HEK293 (cell line): ENCODE results near the gene EBI3.

Source experiments
- GLI4 ChIP-seq: fragments of 450-650 bp; formaldehyde crosslinking; IDR thresholded peaks from 2 replicates; pipeline ENCODE4 v1.5.1; 2016; ENCODE audit warnings: missing biosample characterization, missing genetic modification characterization
- SP7 ChIP-seq: fragments of 450-650 bp; formaldehyde crosslinking; IDR thresholded peaks from 2 replicates; pipeline ENCODE4 v1.5.1; 2016; ENCODE audit warnings: missing biosample characterization, missing genetic modification characterization
- TRIM28 ChIP-seq: IDR thresholded peaks from 2 replicates; pipeline ENCODE4 v1.6.1; 2011; ENCODE audit warnings: low read length, control low read depth, borderline replicate concordance
- WT1 ChIP-seq: fragments of 450-650 bp; formaldehyde crosslinking; IDR thresholded peaks from 2 replicates; pipeline ENCODE4 v1.5.1; 2016; ENCODE audit warnings: missing biosample characterization, missing genetic modification characterization
- ZFP41 ChIP-seq: fragments of 450-650 bp; formaldehyde crosslinking; IDR thresholded peaks from 2 replicates; pipeline ENCODE4 v1.5.1; 2016; ENCODE audit warnings: missing biosample characterization, missing genetic modification characterization, borderline replicate concordance
- ZNF114 ChIP-seq: fragments of 450-650 bp; formaldehyde crosslinking; IDR thresholded peaks from 2 replicates; pipeline ENCODE4 v1.5.0; 2017; ENCODE audit warnings: missing biosample characterization, missing genetic modification characterization
- ZNF202 ChIP-seq: fragments of 450-650 bp; formaldehyde crosslinking; IDR thresholded peaks from 2 replicates; pipeline ENCODE4 v1.5.1; 2016; ENCODE audit warnings: missing biosample characterization, missing genetic modification characterization, borderline replicate concordance
- ZNF266 ChIP-seq: fragments of 450-650 bp; formaldehyde crosslinking; IDR thresholded peaks from 2 replicates; pipeline ENCODE4 v1.5.1; 2016; ENCODE audit warnings: missing biosample characterization, missing genetic modification characterization, low read depth
- ZNF292 ChIP-seq: fragments of 450-650 bp; formaldehyde crosslinking; IDR thresholded peaks from 2 replicates; pipeline ENCODE4 v1.5.1; 2016; ENCODE audit warnings: low read depth, missing biosample characterization, missing genetic modification characterization, borderline replicate concordance
- ZNF521 ChIP-seq: fragments of 450-650 bp; formaldehyde crosslinking; IDR thresholded peaks from 2 replicates; pipeline ENCODE4 v1.5.1; 2017; ENCODE audit warnings: missing biosample characterization, mild to moderate bottlenecking, missing genetic modification characterization
- ZNF544 ChIP-seq: fragments of 450-650 bp; formaldehyde crosslinking; IDR thresholded peaks from 2 replicates; pipeline ENCODE4 v1.5.0; 2017; ENCODE audit warnings: missing biosample characterization, missing genetic modification characterization
- ZNF549 ChIP-seq: fragments of 450-650 bp; IDR thresholded peaks from 2 replicates; pipeline ENCODE4 v1.5.1; 2018; ENCODE audit warnings: missing biosample characterization, missing genetic modification characterization, mild to moderate bottlenecking, inconsistent platforms, moderate library complexity
- ZNF600 ChIP-seq: fragments of 450-650 bp; formaldehyde crosslinking; IDR thresholded peaks from 2 replicates; pipeline ENCODE4 v1.5.1; 2016; ENCODE audit warnings: missing biosample characterization, missing genetic modification characterization
- ZNF768 ChIP-seq: fragments of 450-650 bp; formaldehyde crosslinking; IDR thresholded peaks from 2 replicates; pipeline ENCODE4 v1.5.1; 2018; ENCODE audit warnings: missing biosample characterization, mild to moderate bottlenecking, missing genetic modification characterization
- ZNF843 ChIP-seq: fragments of 450-650 bp; formaldehyde crosslinking; IDR thresholded peaks from 2 replicates; pipeline ENCODE4 v1.5.1; 2016; ENCODE audit warnings: missing biosample characterization, missing genetic modification characterization
- TF ChIP-seq, protein P1 (sequence below): fragments of 450-650 bp; formaldehyde crosslinking; IDR thresholded peaks from 2 replicates; pipeline ENCODE4 v1.5.1; 2016; ENCODE audit warnings: missing biosample characterization, missing genetic modification characterization
- TF ChIP-seq, protein P2 (sequence below): fragments of 450-650 bp; formaldehyde crosslinking; IDR thresholded peaks from 2 replicates; pipeline ENCODE4 v1.5.1; 2016; ENCODE audit warnings: missing biosample characterization, missing genetic modification characterization
- TF ChIP-seq, protein P3 (sequence below): fragments of 450-650 bp; formaldehyde crosslinking; IDR thresholded peaks from 2 replicates; pipeline ENCODE4 v1.5.1; 2016; ENCODE audit warnings: missing biosample characterization, missing genetic modification characterization, borderline replicate concordance
- TF ChIP-seq, protein P4 (sequence below): fragments of 450-650 bp; formaldehyde crosslinking; IDR thresholded peaks from 2 replicates; pipeline ENCODE4 v1.5.1; 2016; ENCODE audit warnings: missing biosample characterization, missing genetic modification characterization
- TF ChIP-seq, protein P5 (sequence below): fragments of 450-650 bp; formaldehyde crosslinking; optimal IDR thresholded peaks from 2 replicates; pipeline ENCODE3; 2016; ENCODE audit warnings: missing biosample characterization, mild to moderate bottlenecking, missing genetic modification characterization
- TF ChIP-seq, protein P6 (sequence below): fragments of 450-650 bp; formaldehyde crosslinking; IDR thresholded peaks from 2 replicates; pipeline ENCODE4 v1.5.1; 2016; ENCODE audit warnings: missing biosample characterization, missing genetic modification characterization
- TF ChIP-seq, protein P7 (sequence below): fragments of 450-650 bp; formaldehyde crosslinking; IDR thresholded peaks from 2 replicates; pipeline ENCODE4 v1.5.1; 2016; ENCODE audit warnings: missing biosample characterization, missing genetic modification characterization
- TF ChIP-seq, protein P8 (sequence below): fragments of 450-650 bp; formaldehyde crosslinking; IDR thresholded peaks from 2 replicates; pipeline ENCODE4 v1.5.1; 2016; ENCODE audit warnings: missing biosample characterization, missing genetic modification characterization

EBI3 gene

DNA sequence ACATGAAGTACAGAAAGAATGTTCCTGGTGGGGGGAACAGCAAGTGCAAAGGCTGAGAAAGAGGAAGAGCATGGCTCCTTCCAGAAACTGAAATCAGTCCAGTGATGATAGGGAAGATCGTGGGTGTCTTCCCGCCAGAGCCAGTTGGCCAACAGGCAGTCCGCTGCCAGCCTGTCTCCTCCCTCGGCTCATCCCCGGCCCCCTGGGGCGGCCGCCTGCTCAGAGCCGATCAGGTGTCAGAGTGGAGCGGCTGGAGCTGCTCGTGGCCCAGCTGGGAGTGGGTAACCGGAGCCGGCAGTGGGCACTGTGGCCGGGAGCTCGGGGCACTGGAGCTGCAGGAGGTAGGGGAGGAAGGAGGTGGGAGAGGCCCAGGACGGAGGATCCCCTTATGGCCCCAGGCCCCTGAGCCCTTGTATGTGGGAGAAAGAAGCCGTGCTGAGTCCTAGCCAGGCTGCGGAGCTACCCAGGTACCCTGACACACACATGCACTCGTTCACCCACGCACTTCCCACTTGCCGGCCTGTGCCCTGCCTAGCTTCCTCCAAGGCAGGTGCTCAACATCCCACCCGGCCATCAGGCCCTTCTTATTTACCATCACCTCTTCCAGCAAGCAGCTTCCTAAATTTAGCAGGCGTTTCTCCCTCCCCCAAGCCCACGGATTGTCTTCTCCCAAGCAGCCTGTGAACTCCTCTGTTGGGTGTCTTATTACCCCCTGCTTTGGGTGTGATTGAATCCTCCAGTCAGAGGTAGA lies 45.2 kb upstream of the EBI3 start (continued):
- TF ChIP-seq, protein P1, sequence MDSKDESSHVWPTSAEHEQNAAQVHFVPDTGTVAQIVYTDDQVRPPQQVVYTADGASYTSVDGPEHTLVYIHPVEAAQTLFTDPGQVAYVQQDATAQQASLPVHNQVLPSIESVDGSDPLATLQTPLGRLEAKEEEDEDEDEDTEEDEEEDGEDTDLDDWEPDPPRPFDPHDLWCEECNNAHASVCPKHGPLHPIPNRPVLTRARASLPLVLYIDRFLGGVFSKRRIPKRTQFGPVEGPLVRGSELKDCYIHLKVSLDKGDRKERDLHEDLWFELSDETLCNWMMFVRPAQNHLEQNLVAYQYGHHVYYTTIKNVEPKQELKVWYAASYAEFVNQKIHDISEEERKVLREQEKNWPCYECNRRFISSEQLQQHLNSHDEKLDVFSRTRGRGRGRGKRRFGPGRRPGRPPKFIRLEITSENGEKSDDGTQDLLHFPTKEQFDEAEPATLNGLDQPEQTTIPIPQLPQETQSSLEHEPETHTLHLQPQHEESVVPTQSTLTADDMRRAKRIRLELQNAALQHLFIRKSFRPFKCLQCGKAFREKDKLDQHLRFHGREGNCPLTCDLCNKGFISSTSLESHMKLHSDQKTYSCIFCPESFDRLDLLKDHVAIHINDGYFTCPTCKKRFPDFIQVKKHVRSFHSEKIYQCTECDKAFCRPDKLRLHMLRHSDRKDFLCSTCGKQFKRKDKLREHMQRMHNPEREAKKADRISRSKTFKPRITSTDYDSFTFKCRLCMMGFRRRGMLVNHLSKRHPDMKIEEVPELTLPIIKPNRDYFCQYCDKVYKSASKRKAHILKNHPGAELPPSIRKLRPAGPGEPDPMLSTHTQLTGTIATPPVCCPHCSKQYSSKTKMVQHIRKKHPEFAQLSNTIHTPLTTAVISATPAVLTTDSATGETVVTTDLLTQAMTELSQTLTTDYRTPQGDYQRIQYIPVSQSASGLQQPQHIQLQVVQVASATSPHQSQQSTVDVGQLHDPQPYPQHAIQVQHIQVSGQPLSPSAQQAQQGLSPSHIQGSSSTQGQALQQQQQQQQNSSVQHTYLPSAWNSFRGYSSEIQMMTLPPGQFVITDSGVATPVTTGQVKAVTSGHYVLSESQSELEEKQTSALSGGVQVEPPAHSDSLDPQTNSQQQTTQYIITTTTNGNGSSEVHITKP (tag by site-specific recombination) = peak; percentile 51
- TF ChIP-seq ZNF521 (no peak), ZFP41 (tag by site-specific recombination) (no peak), ZNF768 (tag by site-specific recombination) (no peak), ZNF544 (tag by site-specific recombination) (no peak), ZNF292 (tag by site-specific recombination) (no peak), ZNF600 (tag by site-specific recombination) (peak; percentile 47; the same call in 1 of the 2 replicates), ZNF202 (no peak), SP7 (tag by site-specific recombination) (peak; percentile 54; the same call in 1 of the 2 replicates), GLI4 (tag by site-specific recombination) (no peak), ZNF843 (tag by site-specific recombination) (no peak), ZNF114 (no peak), TRIM28 (no peak), WT1 (tag by site-specific recombination) (peak; percentile 66; the same call in 1 of the 2 replicates), ZNF266 (tag by site-specific recombination) (no peak), ZNF549 (tag by site-specific recombination) (no peak)
- TF ChIP-seq, protein P2, sequence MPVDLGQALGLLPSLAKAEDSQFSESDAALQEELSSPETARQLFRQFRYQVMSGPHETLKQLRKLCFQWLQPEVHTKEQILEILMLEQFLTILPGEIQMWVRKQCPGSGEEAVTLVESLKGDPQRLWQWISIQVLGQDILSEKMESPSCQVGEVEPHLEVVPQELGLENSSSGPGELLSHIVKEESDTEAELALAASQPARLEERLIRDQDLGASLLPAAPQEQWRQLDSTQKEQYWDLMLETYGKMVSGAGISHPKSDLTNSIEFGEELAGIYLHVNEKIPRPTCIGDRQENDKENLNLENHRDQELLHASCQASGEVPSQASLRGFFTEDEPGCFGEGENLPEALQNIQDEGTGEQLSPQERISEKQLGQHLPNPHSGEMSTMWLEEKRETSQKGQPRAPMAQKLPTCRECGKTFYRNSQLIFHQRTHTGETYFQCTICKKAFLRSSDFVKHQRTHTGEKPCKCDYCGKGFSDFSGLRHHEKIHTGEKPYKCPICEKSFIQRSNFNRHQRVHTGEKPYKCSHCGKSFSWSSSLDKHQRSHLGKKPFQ (tag by site-specific recombination) = no peak
- TF ChIP-seq, protein P3, sequence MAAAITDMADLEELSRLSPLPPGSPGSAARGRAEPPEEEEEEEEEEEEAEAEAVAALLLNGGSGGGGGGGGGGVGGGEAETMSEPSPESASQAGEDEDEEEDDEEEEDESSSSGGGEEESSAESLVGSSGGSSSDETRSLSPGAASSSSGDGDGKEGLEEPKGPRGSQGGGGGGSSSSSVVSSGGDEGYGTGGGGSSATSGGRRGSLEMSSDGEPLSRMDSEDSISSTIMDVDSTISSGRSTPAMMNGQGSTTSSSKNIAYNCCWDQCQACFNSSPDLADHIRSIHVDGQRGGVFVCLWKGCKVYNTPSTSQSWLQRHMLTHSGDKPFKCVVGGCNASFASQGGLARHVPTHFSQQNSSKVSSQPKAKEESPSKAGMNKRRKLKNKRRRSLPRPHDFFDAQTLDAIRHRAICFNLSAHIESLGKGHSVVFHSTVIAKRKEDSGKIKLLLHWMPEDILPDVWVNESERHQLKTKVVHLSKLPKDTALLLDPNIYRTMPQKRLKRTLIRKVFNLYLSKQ = no peak
- TF ChIP-seq, protein P4, sequence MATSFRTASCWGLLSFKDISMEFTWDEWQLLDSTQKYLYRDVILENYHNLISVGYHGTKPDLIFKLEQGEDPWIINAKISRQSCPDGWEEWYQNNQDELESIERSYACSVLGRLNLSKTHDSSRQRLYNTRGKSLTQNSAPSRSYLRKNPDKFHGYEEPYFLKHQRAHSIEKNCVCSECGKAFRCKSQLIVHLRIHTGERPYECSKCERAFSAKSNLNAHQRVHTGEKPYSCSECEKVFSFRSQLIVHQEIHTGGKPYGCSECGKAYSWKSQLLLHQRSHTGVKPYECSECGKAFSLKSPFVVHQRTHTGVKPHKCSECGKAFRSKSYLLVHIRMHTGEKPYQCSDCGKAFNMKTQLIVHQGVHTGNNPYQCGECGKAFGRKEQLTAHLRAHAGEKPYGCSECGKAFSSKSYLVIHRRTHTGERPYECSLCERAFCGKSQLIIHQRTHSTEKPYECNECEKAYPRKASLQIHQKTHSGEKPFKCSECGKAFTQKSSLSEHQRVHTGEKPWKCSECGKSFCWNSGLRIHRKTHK (tag by site-specific recombination) = no peak
- TF ChIP-seq, protein P5, sequence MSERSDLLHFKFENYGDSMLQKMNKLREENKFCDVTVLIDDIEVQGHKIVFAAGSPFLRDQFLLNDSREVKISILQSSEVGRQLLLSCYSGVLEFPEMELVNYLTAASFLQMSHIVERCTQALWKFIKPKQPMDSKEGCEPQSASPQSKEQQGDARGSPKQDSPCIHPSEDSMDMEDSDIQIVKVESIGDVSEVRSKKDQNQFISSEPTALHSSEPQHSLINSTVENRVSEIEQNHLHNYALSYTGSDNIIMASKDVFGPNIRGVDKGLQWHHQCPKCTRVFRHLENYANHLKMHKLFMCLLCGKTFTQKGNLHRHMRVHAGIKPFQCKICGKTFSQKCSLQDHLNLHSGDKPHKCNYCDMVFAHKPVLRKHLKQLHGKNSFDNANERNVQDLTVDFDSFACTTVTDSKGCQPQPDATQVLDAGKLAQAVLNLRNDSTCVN = peak; percentile 13
- TF ChIP-seq, protein P6, sequence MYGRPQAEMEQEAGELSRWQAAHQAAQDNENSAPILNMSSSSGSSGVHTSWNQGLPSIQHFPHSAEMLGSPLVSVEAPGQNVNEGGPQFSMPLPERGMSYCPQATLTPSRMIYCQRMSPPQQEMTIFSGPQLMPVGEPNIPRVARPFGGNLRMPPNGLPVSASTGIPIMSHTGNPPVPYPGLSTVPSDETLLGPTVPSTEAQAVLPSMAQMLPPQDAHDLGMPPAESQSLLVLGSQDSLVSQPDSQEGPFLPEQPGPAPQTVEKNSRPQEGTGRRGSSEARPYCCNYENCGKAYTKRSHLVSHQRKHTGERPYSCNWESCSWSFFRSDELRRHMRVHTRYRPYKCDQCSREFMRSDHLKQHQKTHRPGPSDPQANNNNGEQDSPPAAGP (tag by site-specific recombination) = peak; percentile 56; the same call in 1 of the 2 replicates
- TF ChIP-seq, protein P7, sequence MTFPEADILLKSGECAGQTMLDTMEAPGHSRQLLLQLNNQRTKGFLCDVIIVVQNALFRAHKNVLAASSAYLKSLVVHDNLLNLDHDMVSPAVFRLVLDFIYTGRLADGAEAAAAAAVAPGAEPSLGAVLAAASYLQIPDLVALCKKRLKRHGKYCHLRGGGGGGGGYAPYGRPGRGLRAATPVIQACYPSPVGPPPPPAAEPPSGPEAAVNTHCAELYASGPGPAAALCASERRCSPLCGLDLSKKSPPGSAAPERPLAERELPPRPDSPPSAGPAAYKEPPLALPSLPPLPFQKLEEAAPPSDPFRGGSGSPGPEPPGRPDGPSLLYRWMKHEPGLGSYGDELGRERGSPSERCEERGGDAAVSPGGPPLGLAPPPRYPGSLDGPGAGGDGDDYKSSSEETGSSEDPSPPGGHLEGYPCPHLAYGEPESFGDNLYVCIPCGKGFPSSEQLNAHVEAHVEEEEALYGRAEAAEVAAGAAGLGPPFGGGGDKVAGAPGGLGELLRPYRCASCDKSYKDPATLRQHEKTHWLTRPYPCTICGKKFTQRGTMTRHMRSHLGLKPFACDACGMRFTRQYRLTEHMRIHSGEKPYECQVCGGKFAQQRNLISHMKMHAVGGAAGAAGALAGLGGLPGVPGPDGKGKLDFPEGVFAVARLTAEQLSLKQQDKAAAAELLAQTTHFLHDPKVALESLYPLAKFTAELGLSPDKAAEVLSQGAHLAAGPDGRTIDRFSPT = peak; percentile 72
- TF ChIP-seq, protein P8, sequence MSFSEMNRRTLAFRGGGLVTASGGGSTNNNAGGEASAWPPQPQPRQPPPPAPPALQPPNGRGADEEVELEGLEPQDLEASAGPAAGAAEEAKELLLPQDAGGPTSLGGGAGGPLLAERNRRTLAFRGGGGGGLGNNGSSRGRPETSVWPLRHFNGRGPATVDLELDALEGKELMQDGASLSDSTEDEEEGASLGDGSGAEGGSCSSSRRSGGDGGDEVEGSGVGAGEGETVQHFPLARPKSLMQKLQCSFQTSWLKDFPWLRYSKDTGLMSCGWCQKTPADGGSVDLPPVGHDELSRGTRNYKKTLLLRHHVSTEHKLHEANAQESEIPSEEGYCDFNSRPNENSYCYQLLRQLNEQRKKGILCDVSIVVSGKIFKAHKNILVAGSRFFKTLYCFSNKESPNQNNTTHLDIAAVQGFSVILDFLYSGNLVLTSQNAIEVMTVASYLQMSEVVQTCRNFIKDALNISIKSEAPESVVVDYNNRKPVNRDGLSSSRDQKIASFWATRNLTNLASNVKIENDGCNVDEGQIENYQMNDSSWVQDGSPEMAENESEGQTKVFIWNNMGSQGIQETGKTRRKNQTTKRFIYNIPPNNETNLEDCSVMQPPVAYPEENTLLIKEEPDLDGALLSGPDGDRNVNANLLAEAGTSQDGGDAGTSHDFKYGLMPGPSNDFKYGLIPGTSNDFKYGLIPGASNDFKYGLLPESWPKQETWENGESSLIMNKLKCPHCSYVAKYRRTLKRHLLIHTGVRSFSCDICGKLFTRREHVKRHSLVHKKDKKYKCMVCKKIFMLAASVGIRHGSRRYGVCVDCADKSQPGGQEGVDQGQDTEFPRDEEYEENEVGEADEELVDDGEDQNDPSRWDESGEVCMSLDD (tag by site-specific recombination) = peak; percentile 10; the same call in 1 of the 2 replicates
